ENCODE measurements around the gene BPGM. TPM values are rescaled to one million over a fixed set of nuclear protein-coding genes. Genes with fewer than 3 reads are reported as not detected.

BPGM gene
- total RNA-seq, 1 donor from 2014 or later, result 5.9 TPM

DNA sequence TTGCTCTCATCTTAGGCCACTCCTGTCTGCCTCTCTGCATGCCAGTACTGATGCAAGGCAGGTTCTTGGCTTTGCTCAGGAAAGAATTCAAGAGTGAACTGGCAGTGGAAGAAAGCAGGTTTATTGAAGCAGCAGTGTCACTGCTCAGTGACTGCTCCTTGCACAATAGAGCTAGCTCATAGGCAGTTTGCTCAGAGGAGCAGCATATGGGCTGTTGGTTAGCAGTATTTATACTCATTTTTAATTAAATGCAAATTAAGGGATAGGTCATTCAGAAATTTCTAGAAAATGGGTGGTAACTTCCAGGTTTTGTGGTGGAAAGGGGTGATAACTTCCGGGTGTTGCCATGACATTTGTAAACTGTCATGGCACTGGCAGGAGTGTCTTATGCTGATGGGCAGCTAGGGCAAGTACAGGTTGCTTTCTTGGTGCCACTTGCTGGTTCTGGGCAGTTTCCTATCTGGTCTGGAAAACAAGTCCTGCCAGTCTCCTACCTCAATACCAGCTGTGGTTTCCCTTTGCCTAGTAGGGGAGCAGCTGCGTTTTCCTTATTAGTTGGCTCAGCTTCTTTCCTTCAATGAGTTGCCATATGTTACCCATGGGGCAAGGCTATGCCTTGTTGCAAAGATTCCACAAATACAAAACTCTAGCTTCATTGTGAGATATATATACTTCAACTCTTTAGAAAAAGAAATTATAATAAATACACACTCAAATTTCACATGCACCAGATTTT, 68.0 kb downstream of the BPGM start:
- ATAC-seq (no peak), DNase-seq (ENCODE audit: low spot score) (no peak)

DNA sequence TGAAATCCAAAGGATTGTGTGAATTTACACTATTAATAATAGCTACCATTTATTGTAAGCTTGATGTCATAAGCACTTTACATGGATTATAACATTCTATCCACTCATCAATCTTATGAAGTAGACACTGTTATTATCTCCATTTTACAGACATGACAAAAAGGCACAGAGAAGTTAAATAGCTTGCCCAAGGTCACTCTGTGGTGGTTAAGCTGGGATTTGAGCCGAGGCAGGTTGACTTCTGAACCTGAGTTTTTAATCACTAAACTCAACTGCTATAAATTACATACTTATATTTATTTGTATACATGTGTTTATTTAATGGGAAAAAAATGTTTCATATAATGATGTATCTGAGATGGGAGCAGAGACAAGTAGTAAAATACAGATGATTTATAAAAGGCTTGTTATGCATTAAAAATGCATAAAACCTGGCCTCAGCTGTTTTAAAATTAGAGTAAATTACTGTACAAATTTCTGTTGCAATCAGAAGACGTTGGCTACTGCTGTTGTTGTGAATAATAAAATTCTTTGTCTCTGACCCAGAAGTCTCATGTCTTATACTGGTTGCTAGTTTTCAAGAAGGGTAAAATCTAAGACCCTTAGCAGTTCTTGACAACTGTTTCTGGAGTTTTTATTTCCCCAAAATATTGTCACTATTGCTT, 71.7 kb downstream of the BPGM start:
- DNase-seq (ENCODE audit: low spot score) (no peak), ATAC-seq (no peak)

DNA sequence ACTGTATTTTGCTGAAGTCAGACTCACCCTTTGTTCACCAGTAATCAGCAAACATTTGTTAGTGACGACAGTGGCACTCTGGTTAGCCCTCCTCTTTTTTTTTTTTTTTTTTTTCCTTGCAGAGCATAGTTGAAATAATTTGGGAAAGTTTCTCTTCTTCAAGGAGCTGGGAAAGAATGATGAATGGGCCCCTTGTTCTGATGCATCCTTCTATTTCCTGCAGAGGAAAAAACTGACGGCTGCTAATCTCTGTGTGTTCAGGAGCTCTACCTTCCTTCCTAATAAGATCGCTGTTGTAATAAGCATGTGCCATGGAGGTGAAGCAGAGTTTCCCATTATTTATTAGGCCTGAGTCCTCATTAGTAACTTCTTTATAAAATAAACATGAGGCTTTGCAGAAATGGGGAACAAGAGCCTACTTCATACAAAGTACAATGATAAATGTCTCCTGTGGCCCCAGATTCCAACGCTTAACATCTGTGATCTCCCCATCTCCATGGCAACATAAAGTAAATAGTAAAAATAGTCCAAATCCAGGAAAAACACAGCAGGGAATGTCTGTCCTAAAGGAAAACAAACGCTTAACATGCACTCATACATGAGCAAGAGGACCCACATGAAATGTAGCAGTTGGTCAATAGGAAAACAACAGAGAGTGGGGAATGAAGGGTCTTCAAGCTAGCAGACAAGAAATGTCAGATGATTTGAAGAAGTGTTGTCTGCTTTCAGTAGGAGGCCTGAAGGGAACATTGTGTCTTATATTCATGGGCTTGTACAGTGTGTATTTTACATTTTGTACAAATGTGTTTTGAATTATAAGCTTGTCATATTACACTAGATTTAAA, 73.7 kb downstream of the BPGM start:
- no peak for DNase-seq (ENCODE audit: low spot score)
- ATAC-seq, result no peak

DNA sequence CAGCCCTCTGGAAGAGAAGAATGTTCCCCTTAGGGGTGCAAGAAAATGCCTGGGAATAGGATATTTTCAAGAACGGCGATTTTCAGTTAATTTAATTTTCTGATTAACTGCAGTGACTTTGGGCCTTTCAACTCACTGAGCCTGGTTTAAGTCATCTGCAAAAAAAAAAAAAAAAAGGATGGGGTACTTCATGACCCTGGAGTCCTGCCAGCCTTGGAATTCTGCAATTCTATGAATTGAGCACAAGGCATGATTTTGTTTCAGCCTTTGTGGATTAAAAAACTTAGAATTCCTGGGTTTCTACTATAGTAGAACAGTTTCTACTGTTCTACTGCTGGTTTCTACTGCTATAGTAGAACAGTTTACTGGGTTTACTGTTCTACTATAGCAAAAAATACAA, 74.5 kb downstream of the BPGM start:
- ATAC-seq (no peak), DNase-seq (ENCODE audit: low spot score) (no peak)

DNA sequence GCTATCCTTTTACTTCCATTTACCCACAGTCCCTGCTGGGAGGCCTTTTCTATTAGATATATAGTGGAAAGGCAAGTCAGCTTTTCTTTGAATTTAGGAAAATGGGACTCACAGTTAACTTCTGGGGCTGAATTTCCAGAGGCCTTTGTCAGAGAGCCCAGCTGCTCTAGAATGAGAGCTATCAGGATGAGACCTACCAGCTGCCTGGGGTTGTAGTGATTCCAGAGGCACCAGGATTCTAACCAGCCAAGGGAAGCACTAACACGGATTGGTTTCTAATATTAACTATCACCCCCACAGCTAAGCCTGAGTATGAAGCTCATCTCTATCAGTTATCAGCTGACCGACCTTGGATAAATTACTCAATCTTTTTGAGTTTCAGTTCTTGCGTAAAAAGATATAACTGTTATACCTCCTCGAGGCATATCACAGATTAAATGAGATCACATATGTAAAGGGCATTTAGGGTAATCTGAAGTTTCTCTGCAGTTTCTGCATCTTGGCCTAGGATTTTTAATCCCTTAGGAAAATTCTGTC, 76.2 kb downstream of the BPGM start:
- DNase-seq (ENCODE audit: low spot score) (no peak), ATAC-seq (peak; percentile 44)

DNA sequence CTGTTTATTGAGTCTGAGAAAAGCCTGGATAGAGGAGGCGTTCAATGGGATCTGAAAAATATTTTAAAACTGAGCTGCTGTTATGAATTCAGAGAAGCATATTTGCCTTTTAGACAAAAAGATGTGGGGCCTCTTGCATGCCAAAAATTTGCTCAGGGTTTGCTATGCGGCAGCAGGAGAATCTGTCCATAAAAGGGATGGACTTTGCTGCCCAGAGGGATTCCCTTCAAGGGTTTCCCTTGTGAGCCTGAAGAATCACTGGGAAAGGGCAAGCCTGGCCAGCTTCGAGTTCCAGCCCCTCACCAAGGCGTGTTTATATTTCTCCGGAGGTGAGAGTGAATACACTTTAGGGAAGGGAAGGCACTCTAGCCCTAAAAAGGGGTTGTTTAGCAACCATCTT, 77.2 kb downstream of the BPGM start:
- ATAC-seq (no peak), DNase-seq (ENCODE audit: low spot score) (no peak)

DNA sequence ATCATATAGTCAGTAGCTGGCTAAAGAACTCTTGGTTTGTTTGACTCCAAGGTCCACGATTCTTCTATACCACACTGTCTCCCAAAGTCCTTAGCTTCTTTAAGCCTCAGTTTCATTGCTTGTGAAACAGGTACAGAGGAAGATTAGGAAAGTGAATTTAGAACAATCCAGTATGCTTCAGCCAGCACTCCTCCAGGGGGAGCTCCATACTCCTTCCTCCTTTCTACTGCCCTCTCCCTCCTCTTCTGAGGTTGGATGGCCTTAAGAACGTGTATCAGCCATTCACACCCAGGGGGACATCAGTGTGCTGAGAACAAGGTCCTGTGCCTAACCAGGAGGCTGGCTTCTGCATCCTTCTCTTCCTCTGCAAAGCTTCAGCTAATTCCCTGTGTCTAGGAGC, 78.0 kb downstream of the BPGM start:
- ATAC-seq, result peak; percentile 47
- no peak for DNase-seq (ENCODE audit: low spot score)

DNA sequence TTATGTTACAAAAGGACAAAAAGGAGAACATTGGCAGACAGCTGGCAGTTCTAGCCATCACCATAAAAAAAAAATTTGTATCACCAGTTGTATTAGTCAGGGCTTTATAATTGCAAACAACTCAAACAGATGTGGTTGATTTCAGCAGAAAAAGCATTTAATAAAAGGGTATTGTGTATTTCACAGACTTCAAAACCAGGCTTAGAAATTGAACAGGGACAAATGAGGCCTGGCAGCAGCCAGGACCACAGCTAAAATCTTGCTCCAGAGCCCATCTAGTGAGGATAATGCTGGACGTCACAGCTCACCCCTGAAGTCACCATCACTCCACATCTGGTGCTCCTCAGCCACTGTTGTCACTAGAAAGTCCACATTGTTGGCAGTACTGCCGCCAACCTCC, 79.9 kb downstream of the BPGM start:
- DNase-seq (ENCODE audit: low spot score) (no peak), ATAC-seq (no peak)

DNA sequence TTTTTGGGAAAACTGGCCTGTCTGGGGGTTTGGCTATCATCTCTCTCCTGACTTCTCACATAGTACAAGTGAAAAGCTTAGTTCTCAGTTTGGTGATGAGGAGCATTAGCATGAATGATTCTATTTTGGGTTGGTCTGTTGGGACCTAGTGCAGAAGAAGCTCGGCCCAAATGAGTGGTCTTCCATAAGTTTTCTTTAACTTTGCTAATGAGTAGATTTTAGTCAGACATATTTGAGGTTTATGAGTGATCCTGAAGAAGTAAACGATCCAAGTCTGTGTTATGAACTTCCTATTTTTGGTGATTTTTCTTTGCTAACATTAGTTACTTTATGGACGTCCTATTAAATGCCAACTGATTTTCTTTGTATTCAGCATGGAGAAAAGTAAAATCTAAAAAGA, 81.1 kb downstream of the BPGM start:
- DNase-seq (ENCODE audit: low spot score) (no peak), ATAC-seq (no peak)

Other genes with a start within 250 kb of the BPGM start
- gene AKR1B1, start 187.8 kb upstream of the BPGM start, total RNA-seq, result 9.7 TPM
- gene AKR1B10, start 119.3 kb upstream of the BPGM start, total RNA-seq, result 3.7 TPM
- gene AKR1B15, start 97.7 kb upstream of the BPGM start, total RNA-seq, result not detected
- gene CALD1, start 132.8 kb downstream of the BPGM start, total RNA-seq, result 145 TPM

All from left lobe of liver (tissue), 2 donors.